SK-N-SH treated with all-trans-retinoic acid at 6 μM for 48 hours (cell line): ENCODE data around the gene AGAP1.

Source experiments
- ARNTL ChIP-seq: fragments of 450-650 bp; formaldehyde crosslinking; IDR thresholded peaks from 2 replicates; pipeline ENCODE4 v1.5.0; 2020; ENCODE audit warnings: low read depth, mild to moderate bottlenecking, moderate library complexity, borderline replicate concordance
- BACH2 ChIP-seq: fragments of 250-450 bp; sonication (Bioruptor Pico); IDR thresholded peaks from 2 replicates; pipeline ENCODE4 v1.9.0; 2021; ENCODE audit warnings: mild to moderate bottlenecking, borderline replicate concordance
- CREB5 ChIP-seq: fragments of 250-450 bp; sonication (Bioruptor Pico); IDR thresholded peaks from 2 replicates; pipeline ENCODE4 v1.5.1; 2020; ENCODE audit warnings: low read depth, mild to moderate bottlenecking, moderate library complexity
- GLIS3 ChIP-seq: fragments of 250-450 bp; sonication (Bioruptor Pico); IDR thresholded peaks from 2 replicates; pipeline ENCODE4 v1.5.0; 2020; ENCODE audit warnings: mild to moderate bottlenecking, moderate library complexity
- OSR1 ChIP-seq: fragments of 250-450 bp; sonication (Bioruptor Pico); IDR thresholded peaks from 2 replicates; pipeline ENCODE4 v1.8.0; 2022; ENCODE audit warnings: moderate library complexity, mild to moderate bottlenecking, inconsistent platforms
- PATZ1 ChIP-seq: fragments of 250-450 bp; sonication (Bioruptor Pico); IDR thresholded peaks from 2 replicates; pipeline ENCODE4 v1.8.0; 2020; ENCODE audit warnings: mild to moderate bottlenecking, moderate library complexity, borderline replicate concordance
- RARB ChIP-seq: fragments of 250-450 bp; sonication (Bioruptor Pico); IDR thresholded peaks from 2 replicates; pipeline ENCODE4 v1.8.0; 2021; ENCODE audit warnings: mild to moderate bottlenecking, moderate library complexity
- TCF4 ChIP-seq: fragments of 250-450 bp; sonication (Bioruptor Pico); IDR thresholded peaks from 2 replicates; pipeline ENCODE4 v1.8.0; 2021; ENCODE audit warnings: mild to moderate bottlenecking, moderate library complexity, borderline replicate concordance
- ZC3H10 ChIP-seq: fragments of 250-450 bp; sonication (Bioruptor Pico); IDR thresholded peaks from 2 replicates; pipeline ENCODE4 v1.5.1; 2021; ENCODE audit warnings: mild to moderate bottlenecking, moderate library complexity
- ZNF70 ChIP-seq: fragments of 450-650 bp; formaldehyde crosslinking; IDR thresholded peaks from 2 replicates; pipeline ENCODE4 v1.5.0; 2020; ENCODE audit warnings: mild to moderate bottlenecking, moderate library complexity
- ZNF8 ChIP-seq: fragments of 450-650 bp; formaldehyde crosslinking; IDR thresholded peaks from 2 replicates; pipeline ENCODE4 v1.5.0; 2020; ENCODE audit warnings: mild to moderate bottlenecking, moderate library complexity
- TF ChIP-seq, protein P1 (sequence below): fragments of 250-450 bp; sonication (Bioruptor Pico); IDR thresholded peaks from 2 replicates; pipeline ENCODE4 v1.5.0; 2020; ENCODE audit warnings: mild to moderate bottlenecking, moderate library complexity

DNA sequence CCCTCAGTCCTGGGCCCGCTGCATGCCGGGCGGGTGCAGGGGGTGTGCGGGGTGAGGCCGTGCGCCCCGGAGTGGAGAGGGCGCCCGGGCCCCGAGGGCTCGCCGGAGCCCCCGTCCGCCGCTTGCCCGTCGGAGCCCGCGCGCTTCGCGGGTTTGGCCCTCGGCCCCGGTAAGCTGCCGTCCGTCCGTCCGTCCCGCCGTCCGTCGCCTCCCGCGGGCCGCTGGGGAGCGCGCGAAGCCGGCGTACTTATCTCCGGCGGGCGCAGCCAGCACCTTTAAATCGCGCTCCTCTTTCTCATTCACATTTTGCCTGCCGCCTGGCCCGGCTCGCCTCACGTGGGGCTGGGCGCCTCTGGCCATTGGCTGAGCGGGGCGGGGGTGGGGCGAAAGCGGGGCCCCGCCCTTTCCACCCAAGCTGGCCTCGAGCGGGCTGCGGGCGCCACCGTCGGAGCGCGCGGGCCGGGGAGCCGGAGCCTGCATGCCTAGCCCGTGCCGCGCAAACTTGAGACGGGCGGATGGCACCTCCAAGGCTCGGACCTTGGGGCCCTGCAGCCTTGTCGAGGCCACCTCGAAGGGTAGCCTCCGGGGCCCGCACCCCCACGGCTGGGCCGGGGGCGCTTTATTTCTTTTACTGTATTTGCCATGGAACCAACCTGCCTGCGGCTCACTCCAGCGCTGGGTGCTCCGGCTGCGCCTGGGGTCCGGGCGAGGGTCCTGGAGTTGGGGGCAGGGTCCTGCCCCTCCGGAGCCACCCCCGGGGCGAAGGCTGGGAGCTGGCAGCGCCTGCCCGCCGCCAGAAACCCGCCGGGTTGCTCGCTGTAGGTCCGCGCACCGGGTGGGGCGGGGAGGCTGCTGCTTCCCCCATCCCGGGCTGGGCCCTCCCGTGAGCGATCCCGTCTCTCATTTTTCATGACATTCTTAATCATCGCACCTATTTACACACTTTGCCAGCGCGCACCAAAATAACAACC lies 674.6 kb downstream of the AGAP1 start, which contains the start of gene GBX2:
- TF ChIP-seq TCF4 (CRISPR knock-in tag) (no peak), CREB5 (CRISPR knock-in tag) (no peak), PATZ1 (CRISPR knock-in tag) (no peak), OSR1 (CRISPR knock-in tag) (no peak), ZNF70 (CRISPR knock-in tag) (no peak), ZNF8 (no peak), ARNTL (CRISPR knock-in tag) (no peak), GLIS3 (CRISPR knock-in tag) (no peak), BACH2 (CRISPR knock-in tag) (no peak), RARB (CRISPR knock-in tag) (no peak), ZC3H10 (CRISPR knock-in tag) (no peak)
- TF ChIP-seq, protein P1, sequence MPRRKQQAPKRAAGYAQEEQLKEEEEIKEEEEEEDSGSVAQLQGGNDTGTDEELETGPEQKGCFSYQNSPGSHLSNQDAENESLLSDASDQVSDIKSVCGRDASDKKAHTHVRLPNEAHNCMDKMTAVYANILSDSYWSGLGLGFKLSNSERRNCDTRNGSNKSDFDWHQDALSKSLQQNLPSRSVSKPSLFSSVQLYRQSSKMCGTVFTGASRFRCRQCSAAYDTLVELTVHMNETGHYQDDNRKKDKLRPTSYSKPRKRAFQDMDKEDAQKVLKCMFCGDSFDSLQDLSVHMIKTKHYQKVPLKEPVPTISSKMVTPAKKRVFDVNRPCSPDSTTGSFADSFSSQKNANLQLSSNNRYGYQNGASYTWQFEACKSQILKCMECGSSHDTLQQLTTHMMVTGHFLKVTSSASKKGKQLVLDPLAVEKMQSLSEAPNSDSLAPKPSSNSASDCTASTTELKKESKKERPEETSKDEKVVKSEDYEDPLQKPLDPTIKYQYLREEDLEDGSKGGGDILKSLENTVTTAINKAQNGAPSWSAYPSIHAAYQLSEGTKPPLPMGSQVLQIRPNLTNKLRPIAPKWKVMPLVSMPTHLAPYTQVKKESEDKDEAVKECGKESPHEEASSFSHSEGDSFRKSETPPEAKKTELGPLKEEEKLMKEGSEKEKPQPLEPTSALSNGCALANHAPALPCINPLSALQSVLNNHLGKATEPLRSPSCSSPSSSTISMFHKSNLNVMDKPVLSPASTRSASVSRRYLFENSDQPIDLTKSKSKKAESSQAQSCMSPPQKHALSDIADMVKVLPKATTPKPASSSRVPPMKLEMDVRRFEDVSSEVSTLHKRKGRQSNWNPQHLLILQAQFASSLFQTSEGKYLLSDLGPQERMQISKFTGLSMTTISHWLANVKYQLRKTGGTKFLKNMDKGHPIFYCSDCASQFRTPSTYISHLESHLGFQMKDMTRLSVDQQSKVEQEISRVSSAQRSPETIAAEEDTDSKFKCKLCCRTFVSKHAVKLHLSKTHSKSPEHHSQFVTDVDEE (CRISPR knock-in tag) = no peak
